PFSK-1 (cell line): ENCODE measurements around the gene COL8A1.

Experiments used
- FOXP2 ChIP-seq: optimal IDR thresholded peaks from 2 replicates; pipeline ENCODE3; 2011; ENCODE audit warnings: borderline replicate concordance, control low read depth, inconsistent platforms; ENCODE audit not compliant: insufficient read depth; ENCODE audit errors: extremely low read length, extremely low read depth
- POLR2AphosphoS5 ChIP-seq: IDR thresholded peaks from 2 replicates; pipeline ENCODE4 v1.6.1; 2012; ENCODE audit warnings: low read depth, mild to moderate bottlenecking, control low read depth, low read length, moderate library complexity
- REST ChIP-seq, 2 experiments: IDR thresholded peaks; 2 replicates each; pipeline versions ENCODE4 v1.6.1 to v1.8.0; 2011 to 2012; ENCODE audit warnings: low read depth in 2 of 2, low read length in 2 of 2, control low read depth in 1 of 2, inconsistent platforms in 1 of 2, mild to moderate bottlenecking in 1 of 2, moderate library complexity in 1 of 2; ENCODE audit not compliant: insufficient read depth in 1 of 2
- SIN3A ChIP-seq: IDR thresholded peaks from 2 replicates; pipeline ENCODE4 v1.6.1; 2012; ENCODE audit warnings: mild to moderate bottlenecking, low read length, moderate library complexity, borderline replicate concordance; ENCODE audit not compliant: insufficient read depth
- TAF1 ChIP-seq: IDR thresholded peaks from 2 replicates; pipeline ENCODE4 v1.6.1; 2012; ENCODE audit warnings: low read length, control low read depth, borderline replicate concordance; ENCODE audit not compliant: insufficient read depth

Gene COL8A1

GRCh38 chr3:99607151-99607550 lies 31.2 kb upstream of the COL8A1 start:
- TF ChIP-seq TAF1 (no peak), SIN3A (no peak), POLR2AphosphoS5 (no peak), FOXP2 (no peak), REST (IDR thresholded peaks at IDR 0.05; ENCODE audit: insufficient read depth in 1 of 2, low read depth in 2 of 2, low read length in 2 of 2) (no peak)

GRCh38 chr3:99614768-99615167 lies 23.6 kb upstream of the COL8A1 start:
- TF ChIP-seq SIN3A (no peak), REST (IDR thresholded peaks at IDR 0.05; ENCODE audit: insufficient read depth in 1 of 2, low read depth in 2 of 2, low read length in 2 of 2) (no peak), FOXP2 (no peak), TAF1 (no peak), POLR2AphosphoS5 (no peak)

GRCh38 chr3:99620077-99620767 lies 18.2 kb upstream of the COL8A1 start:
- no peak for TF ChIP-seq FOXP2
- TF ChIP-seq SIN3A = no peak
- TF ChIP-seq REST (IDR thresholded peaks at IDR 0.05; ENCODE audit: insufficient read depth in 1 of 2, low read depth in 2 of 2, low read length in 2 of 2) = no peak
- no peak for TF ChIP-seq POLR2AphosphoS5
- no peak for TF ChIP-seq TAF1

GRCh38 chr3:99620976-99621375 lies 17.4 kb upstream of the COL8A1 start:
- TF ChIP-seq POLR2AphosphoS5 = no peak
- TF ChIP-seq REST (IDR thresholded peaks at IDR 0.05; ENCODE audit: insufficient read depth in 1 of 2, low read depth in 2 of 2, low read length in 2 of 2) = no peak
- no peak for TF ChIP-seq SIN3A
- TF ChIP-seq TAF1 = no peak
- no peak for TF ChIP-seq FOXP2
